Esophagus squamous epithelium (tissue), 5 donors: ENCODE measurements around the gene ATP5F1D. TPM values are rescaled to one million over a fixed set of nuclear protein-coding genes. Genes with fewer than 3 reads are reported as not detected.
"Not testable (repeated sequence)": the region's sequence is repeated elsewhere in the genome, so short reads cannot be mapped to it uniquely, and the experiment has no call there.

Experiments used
- DNase-seq: peaks from one replicate; lab custom pipeline; 2025; lab: John Stamatoyannopoulos, UW
- H3K27ac ChIP-seq, 4 donors: fragments of 200-600 bp; sonication (generic); one replicate each; pipeline ENCODE4 v1.5.1; 2016 to 2019; ENCODE audit warnings: mild to moderate bottlenecking in 1 of 4
- H3K27me3 ChIP-seq, 4 donors: fragments of 200-600 bp; sonication (generic); 1 replicate in 3 of 4; 2 replicates in 1 of 4; pipeline versions ENCODE4 v1.5.1 to v1.6.0; 2017 to 2021; ENCODE audit warnings: antibody characterized with exemption in 1 of 4
- H3K36me3 ChIP-seq, 3 donors: fragments of 200-600 bp; sonication (generic); one replicate each; pipeline ENCODE4 v1.5.1; 2016 to 2019
- H3K4me1 ChIP-seq, 3 donors: fragments of 200-600 bp; sonication (generic); one replicate each; pipeline ENCODE4 v1.5.1; 2017 to 2019
- H3K4me3 ChIP-seq, 4 donors: fragments of 200-600 bp; sonication (generic); 1 replicate in 3 of 4; 2 replicates in 1 of 4; pipeline ENCODE4 v1.5.1; 2016 to 2019; ENCODE audit warnings: mild to moderate bottlenecking in 2 of 4, moderate library complexity in 1 of 4
- H3K9me3 ChIP-seq, 3 donors: fragments of 200-600 bp; sonication (generic); one replicate each; pipeline ENCODE4 v1.5.1; 2016 to 2019
- POLR2A ChIP-seq, 4 donors: fragments of 450-650 bp; IDR thresholded peaks; one replicate each; pipeline ENCODE4 v1.6.1; 2017; ENCODE audit warnings: antibody characterized with exemption in 4 of 4, mild to moderate bottlenecking in 4 of 4, moderate library complexity in 3 of 4
- WGBS, 2 donors: methylation state at CpG; one replicate each; pipeline ENCODE4 v1.1.5; 2018; 5-methylcytosine and 5-hydroxymethylcytosine counted together
- intact Hi-C: fragments of 100-400 bp; cut with DNase I; formaldehyde crosslinking; loops from one replicate; pipeline ENCODE4 v1.15.0; 2022
- total RNA-seq, 4 donors: library from RNA; depleted of rRNA; stranded (reverse); fragments of >200 nt; gene quantifications; one replicate each; pipeline ENCODE4 v1.1.0, GENCODE V29; 2016
- TF ChIP-seq, protein P1 (sequence below), 6 experiments: fragments of 450-650 bp in 4 of 6; fragments of 200-600 bp in 2 of 6; sonication (generic) in 2 of 6; IDR thresholded peaks; one replicate each; pipeline ENCODE4 v1.5.1; 2016 to 2019; ENCODE audit warnings: antibody characterized with exemption in 6 of 6, mild to moderate bottlenecking in 4 of 6, moderate library complexity in 4 of 6
- donor health status: DM: yes; HTN: yes; CAD: no.

The ATP5F1D gene
- 100 to 1,000 TPM in 3 of 4 donors, 10 to 100 TPM in 1; 83.4 to 171 (median 132) TPM for total RNA-seq

DNA sequence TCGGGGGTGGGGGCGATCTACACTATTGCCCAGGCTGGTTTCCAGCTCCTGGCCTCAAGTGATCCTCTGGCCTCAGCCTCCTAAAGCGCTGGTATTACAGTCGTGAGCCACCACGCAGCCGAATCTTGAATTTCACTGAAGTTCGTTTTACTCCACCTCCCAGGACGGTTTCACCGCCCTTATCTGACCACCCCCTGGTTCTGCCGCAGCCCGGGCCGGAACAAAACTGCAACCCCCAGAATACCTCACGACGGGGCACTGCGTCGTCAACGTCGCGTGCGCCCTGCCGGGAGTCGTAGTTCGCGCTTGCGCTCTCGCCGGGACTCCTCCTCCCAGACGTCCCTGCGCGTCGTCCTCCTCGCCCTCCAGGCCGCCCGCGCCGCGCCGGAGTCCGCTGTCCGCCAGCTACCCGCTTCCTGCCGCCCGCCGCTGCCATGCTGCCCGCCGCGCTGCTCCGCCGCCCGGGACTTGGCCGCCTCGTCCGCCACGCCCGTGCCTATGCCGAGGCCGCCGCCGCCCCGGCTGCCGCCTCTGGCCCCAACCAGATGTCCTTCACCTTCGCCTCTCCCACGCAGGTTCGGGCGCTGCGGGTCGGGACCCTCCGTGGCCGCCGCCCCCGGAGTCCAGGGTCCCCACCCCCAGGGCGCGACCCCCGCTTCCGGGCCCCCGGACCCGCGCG lies at the start of gene ATP5F1D:
ATP5F1D (plus strand) TSS at position 335 of the 679 bp plus-strand sequence; CDS start at position 435, 100 bp downstream.
- Histone ChIP-seq H3K36me3 (peaks cover 0 to 13% (median 0%) of the 10 kb centered on the region in 3 donors), H3K9me3 (no peaks in the 10 kb centered on the region), H3K27me3 (peaks cover 0 to 9% (median 0%) of the 10 kb centered on the region in 4 donors), H3K27ac (peak within 1 kb of the TSS; percentile 92 to 99 (median 96)), H3K4me3 (peak within 1 kb of the TSS; percentile 65 to 96 (median 94)), H3K4me1 (peaks cover 67 to 94% (median 78%) of the 10 kb centered on the region in 3 donors)
- intact Hi-C loops, result no loop called here
- 1 to 4% methylated on average over 8 to 32 of the region's 79 CpGs for WGBS, 2 donors
- TF ChIP-seq, protein P1, sequence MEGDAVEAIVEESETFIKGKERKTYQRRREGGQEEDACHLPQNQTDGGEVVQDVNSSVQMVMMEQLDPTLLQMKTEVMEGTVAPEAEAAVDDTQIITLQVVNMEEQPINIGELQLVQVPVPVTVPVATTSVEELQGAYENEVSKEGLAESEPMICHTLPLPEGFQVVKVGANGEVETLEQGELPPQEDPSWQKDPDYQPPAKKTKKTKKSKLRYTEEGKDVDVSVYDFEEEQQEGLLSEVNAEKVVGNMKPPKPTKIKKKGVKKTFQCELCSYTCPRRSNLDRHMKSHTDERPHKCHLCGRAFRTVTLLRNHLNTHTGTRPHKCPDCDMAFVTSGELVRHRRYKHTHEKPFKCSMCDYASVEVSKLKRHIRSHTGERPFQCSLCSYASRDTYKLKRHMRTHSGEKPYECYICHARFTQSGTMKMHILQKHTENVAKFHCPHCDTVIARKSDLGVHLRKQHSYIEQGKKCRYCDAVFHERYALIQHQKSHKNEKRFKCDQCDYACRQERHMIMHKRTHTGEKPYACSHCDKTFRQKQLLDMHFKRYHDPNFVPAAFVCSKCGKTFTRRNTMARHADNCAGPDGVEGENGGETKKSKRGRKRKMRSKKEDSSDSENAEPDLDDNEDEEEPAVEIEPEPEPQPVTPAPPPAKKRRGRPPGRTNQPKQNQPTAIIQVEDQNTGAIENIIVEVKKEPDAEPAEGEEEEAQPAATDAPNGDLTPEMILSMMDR (IDR thresholded peaks at IDR 0.05), result peak in 1 of 6 experiments; percentile 20
- peak in 3 of 4 donors; percentile 29 to 82 (median 41) for TF ChIP-seq POLR2A (IDR thresholded peaks at IDR 0.05)
- no peak for DNase-seq

DNA sequence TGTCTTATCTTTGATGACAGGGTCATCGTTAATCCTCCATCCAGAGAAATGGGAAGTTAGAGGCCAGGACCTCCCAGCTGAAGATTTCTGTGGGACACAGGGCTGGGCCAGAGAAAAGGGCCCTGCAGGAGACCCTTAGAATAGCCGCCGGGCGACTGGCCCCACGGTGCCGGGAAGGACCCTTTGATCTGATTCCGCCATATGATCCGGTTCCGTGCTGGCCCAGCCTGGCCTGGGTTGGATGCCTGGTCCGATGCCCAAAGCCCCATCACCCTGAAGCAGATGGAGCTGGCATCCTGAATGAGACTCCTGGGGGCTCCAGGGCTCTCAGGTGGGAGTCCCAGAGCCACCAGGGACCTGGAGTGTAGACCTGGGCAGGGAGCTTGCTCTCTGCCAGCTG lies 42.0 kb upstream of the ATP5F1D start:
- H3K27me3 ChIP-seq, result no peaks in the 10 kb centered on the region
- no peaks in the 10 kb centered on the region for H3K9me3 ChIP-seq
- no peak overlapping the region for H3K4me3 ChIP-seq
- no peak for DNase-seq
- peaks cover 0 to 15% (median under 1%) of the 10 kb centered on the region in 3 donors for H3K4me1 ChIP-seq
- intact Hi-C loops, result no loop called here
- no peak overlapping the region for H3K27ac ChIP-seq
- no peaks in the 10 kb centered on the region for H3K36me3 ChIP-seq
- 89 to 91% methylated on average over 9 of the region's 10 CpGs for WGBS, 2 donors
- TF ChIP-seq POLR2A (IDR thresholded peaks at IDR 0.05), result no peak
- TF ChIP-seq, protein P1 (IDR thresholded peaks at IDR 0.05), result no peak

DNA sequence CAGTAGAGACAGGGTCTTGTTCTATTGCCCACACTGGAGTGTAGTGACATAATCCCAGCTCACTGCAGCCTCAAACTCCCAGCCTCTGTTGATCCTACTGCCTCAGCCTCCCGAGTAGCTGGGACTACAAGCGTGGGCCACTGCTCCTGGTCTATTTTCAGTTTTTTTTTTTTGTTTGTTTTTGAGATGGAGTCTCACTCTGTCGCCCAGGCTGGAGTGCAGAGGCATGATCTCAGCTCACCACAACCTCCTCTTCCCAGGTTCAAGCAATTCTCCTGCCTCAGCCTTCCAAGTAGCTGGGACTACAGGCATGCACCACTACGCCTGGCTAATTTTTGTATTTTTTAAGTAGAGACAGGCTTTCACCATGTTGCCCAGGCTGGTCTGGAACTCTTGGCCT lies 40.9 kb upstream of the ATP5F1D start:
- H3K4me3 ChIP-seq, DNase-seq, intact Hi-C loops, H3K36me3 ChIP-seq, H3K9me3 ChIP-seq, H3K27me3 ChIP-seq, H3K27ac ChIP-seq: not testable (repeated sequence)
- WGBS, 2 donors, result 82 to 93% methylated on average over 4 of the region's 4 CpGs
- peaks cover 0 to 21% (median 5%) of the 10 kb centered on the region in 3 donors for H3K4me1 ChIP-seq

DNA sequence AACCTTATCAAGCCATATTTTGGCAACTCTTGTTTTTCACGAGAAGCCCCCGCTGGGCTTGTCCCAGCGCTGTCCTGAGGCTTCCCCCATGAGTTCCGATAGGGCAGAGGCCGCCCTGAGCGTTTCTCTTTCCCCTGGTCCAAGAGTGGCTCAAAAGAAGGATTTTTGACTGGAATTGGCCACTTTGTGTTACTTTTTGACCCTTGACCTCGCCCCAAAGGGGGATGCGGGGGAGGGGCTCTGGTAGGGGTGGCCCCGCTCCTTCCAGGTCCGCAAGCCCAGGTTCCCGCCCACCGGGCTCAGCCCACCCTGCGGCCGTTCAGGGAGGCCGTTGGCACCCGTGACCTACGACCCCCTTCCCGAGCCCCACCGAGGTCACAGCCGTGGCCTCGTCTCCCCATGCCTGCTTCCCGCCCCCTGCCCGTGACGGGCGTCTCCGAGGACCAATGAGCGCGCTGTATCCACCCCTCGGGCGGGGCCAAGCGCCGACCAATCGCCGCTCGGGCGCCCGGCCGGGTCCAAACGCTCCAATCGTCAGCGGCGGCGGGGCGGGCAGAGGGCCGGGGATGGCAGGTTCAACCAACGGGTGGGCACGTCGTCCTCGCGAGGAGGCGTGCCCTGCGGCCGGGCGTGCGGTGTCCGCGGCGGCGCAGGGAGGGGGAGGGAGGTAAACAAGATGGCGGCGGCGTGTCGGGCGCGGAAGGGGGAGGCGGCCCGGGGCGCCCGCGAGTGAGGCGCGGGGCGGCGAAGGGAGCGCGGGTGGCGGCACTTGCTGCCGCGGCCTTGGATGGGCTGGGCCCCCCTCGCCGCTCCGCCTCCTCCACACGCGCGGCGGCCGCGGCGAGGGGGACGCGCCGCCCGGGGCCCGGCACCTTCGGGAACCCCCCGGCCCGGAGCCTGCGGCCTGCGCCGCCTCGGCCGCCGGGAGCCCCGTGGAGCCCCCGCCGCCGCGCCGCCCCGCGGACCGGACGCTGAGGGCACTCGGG lies 36.1 kb upstream of the ATP5F1D start, which contains the start of gene STK11:
STK11 (plus strand) TSS at position 665 of the 986 bp plus-strand sequence. CDS start 1,136 bp downstream, outside the sequence.
- TF ChIP-seq POLR2A (IDR thresholded peaks at IDR 0.05), result peak in 3 of 4 donors; percentile 63 to 88 (median 64)
- TF ChIP-seq, protein P1 (IDR thresholded peaks at IDR 0.05), result peak in 1 of 6 experiments; percentile 4
- H3K4me1 ChIP-seq, result peaks cover 31 to 63% (median 32%) of the 10 kb centered on the region in 3 donors
- WGBS, 2 donors, result 7 to 68% methylated on average over 4 to 33 of the region's 114 CpGs
- no peaks in the 10 kb centered on the region for H3K9me3 ChIP-seq
- peaks cover 0 to 6% (median 0%) of the 10 kb centered on the region in 3 donors for H3K36me3 ChIP-seq
- H3K27ac ChIP-seq, result peak within 1 kb of the TSS; percentile 85 to 93 (median 90)
- intact Hi-C loops, result no loop called here
- H3K4me3 ChIP-seq, result peak within 1 kb of the TSS; percentile 59 to 81 (median 71)
- peak; percentile 94 for DNase-seq
- no peaks in the 10 kb centered on the region for H3K27me3 ChIP-seq

DNA sequence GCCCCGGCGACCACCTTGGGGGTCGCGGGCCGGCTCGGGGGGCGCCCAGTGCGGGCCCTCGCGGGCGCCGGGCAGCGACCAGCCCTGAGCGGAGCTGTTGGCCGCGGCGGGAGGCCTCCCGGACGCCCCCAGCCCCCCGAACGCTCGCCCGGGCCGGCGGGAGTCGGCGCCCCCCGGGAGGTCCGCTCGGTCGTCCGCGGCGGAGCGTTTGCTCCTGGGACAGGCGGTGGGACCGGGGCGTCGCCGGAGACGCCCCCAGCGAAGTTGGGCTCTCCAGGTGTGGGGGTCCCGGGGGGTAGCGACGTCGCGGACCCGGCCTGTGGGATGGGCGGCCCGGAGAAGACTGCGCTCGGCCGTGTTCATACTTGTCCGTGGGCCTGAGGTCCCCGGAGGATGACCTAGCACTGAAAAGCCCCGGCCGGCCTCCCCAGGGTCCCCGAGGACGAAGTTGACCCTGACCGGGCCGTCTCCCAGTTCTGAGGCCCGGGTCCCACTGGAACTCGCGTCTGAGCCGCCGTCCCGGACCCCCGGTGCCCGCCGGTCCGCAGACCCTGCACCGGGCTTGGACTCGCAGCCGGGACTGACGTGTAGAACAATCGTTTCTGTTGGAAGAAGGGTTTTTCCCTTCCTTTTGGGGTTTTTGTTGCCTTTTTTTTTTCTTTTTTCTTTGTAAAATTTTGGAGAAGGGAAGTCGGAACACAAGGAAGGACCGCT lies 35.2 kb upstream of the ATP5F1D start:
- H3K9me3 ChIP-seq, result no peaks in the 10 kb centered on the region
- no peak for TF ChIP-seq POLR2A (IDR thresholded peaks at IDR 0.05)
- TF ChIP-seq, protein P1 (IDR thresholded peaks at IDR 0.05), result no peak
- no peaks in the 10 kb centered on the region for H3K27me3 ChIP-seq
- H3K36me3 ChIP-seq, result peaks cover 0 to 15% (median 0%) of the 10 kb centered on the region in 3 donors
- no peak for DNase-seq
- H3K27ac ChIP-seq, result peak overlapping the region; percentile 85 to 91 (median 88)
- peak overlapping the region; percentile 59 to 81 (median 71) for H3K4me3 ChIP-seq
- peaks cover 39 to 72% (median 40%) of the 10 kb centered on the region in 3 donors for H3K4me1 ChIP-seq
- 0 to 2% methylated on average over 7 to 28 of the region's 78 CpGs for WGBS, 2 donors
- intact Hi-C loops, result no loop called here
